ENCODE data around the gene SLC22A31.

DNA sequence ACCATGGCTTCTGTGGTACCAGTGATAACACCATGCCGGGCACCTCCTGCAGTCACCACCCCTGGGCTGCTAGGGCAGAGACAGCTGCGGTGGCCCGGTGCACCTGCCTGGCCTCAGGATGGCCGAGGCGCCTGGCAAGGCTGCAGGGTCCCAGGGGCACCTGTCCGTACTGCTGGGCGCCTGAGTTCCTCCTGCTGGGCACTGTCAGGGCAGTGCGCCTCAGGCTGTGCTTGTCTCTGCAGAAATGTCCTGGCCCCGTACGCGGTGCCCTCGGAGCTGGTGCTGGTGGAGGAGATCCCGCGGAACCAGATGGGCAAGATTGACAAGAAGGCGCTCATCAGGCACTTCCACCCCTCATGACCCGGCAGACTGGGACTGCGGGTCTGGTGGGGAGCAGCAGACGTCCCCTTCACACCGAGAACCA is 46.5 kb downstream of the SLC22A31 start:
- TF ChIP-seq GATA2 (IDR thresholded peaks at IDR 0.05; ENCODE audit: low read depth, low read length) (no peak), GATA3 (IDR thresholded peaks at IDR 0.05; ENCODE audit: low read depth, low read length) (no peak)

Data from SH-SY5Y (cell line).